ENCODE measurements around the gene SMARCE1. TPM values are rescaled to one million over a fixed set of nuclear protein-coding genes. Genes with fewer than 3 reads are reported as not detected.

Gene SMARCE1
- total and polyA plus RNA-seq, 9 of the 15 experiments (the other 6 are each of a cell fraction or from before 2014, with no cell fraction given): 64.1 to 142 (median 114) TPM

DNA sequence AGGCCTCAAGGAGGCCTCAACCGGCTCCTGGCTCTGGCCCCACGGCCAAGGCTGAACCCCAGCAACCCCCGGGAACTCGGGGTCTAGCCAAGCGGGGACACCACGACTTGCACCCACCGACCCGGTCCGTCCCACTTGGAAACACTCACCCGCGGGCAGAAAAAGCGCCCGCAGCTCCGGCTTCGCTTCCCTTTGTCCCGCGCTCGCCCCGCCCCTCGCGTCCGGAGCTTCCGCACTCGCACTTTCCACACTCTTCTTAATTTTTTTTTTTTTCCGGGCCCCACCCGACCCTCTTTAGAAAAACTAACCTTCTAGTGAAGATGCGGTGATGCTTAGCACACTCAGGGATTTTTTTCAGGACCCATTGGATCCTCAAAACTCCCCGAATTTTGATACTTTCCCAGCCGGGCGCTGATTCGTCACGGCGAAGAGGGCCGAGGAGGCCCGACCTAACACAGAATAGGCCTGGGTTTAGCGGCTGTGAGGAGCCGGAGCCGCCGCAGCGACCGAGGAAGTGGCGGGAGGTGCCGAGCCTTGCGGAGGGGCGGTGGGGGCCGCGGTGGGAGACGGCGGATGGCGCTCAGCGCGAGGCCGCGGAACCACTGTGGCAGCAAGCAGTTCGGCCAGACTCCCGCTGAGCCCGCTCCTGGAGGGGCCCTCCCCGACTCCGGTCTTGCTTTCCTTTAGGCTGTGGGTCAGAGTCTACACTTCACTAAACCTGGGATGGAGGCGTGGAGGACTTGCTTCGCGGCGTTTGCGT lies at the start of gene SMARCE1 (continued):
- TF ChIP-seq, protein P1, sequence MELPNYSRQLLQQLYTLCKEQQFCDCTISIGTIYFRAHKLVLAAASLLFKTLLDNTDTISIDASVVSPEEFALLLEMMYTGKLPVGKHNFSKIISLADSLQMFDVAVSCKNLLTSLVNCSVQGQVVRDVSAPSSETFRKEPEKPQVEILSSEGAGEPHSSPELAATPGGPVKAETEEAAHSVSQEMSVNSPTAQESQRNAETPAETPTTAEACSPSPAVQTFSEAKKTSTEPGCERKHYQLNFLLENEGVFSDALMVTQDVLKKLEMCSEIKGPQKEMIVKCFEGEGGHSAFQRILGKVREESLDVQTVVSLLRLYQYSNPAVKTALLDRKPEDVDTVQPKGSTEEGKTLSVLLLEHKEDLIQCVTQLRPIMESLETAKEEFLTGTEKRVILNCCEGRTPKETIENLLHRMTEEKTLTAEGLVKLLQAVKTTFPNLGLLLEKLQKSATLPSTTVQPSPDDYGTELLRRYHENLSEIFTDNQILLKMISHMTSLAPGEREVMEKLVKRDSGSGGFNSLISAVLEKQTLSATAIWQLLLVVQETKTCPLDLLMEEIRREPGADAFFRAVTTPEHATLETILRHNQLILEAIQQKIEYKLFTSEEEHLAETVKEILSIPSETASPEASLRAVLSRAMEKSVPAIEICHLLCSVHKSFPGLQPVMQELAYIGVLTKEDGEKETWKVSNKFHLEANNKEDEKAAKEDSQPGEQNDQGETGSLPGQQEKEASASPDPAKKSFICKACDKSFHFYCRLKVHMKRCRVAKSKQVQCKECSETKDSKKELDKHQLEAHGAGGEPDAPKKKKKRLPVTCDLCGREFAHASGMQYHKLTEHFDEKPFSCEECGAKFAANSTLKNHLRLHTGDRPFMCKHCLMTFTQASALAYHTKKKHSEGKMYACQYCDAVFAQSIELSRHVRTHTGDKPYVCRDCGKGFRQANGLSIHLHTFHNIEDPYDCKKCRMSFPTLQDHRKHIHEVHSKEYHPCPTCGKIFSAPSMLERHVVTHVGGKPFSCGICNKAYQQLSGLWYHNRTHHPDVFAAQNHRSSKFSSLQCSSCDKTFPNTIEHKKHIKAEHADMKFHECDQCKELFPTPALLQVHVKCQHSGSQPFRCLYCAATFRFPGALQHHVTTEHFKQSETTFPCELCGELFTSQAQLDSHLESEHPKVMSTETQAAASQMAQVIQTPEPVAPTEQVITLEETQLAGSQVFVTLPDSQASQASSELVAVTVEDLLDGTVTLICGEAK (IDR thresholded peaks at IDR 0.05): no peak
- TF ChIP-seq, protein P1 (CRISPR knock-in tag; IDR thresholded peaks at IDR 0.05): no peak
- peak; percentile 27; the same call in 1 of the 2 replicates for TF ChIP-seq RNF2 (IDR thresholded peaks at IDR 0.05)
- TF ChIP-seq DNMT1 (IDR thresholded peaks at IDR 0.05): 0 out of 2 replicates have a peak, but pooled peaks have one; percentile 51
- no peak for TF ChIP-seq CHD2 (IDR thresholded peaks at IDR 0.05; ENCODE audit: low read depth, low read length)
- TF ChIP-seq, protein P2, sequence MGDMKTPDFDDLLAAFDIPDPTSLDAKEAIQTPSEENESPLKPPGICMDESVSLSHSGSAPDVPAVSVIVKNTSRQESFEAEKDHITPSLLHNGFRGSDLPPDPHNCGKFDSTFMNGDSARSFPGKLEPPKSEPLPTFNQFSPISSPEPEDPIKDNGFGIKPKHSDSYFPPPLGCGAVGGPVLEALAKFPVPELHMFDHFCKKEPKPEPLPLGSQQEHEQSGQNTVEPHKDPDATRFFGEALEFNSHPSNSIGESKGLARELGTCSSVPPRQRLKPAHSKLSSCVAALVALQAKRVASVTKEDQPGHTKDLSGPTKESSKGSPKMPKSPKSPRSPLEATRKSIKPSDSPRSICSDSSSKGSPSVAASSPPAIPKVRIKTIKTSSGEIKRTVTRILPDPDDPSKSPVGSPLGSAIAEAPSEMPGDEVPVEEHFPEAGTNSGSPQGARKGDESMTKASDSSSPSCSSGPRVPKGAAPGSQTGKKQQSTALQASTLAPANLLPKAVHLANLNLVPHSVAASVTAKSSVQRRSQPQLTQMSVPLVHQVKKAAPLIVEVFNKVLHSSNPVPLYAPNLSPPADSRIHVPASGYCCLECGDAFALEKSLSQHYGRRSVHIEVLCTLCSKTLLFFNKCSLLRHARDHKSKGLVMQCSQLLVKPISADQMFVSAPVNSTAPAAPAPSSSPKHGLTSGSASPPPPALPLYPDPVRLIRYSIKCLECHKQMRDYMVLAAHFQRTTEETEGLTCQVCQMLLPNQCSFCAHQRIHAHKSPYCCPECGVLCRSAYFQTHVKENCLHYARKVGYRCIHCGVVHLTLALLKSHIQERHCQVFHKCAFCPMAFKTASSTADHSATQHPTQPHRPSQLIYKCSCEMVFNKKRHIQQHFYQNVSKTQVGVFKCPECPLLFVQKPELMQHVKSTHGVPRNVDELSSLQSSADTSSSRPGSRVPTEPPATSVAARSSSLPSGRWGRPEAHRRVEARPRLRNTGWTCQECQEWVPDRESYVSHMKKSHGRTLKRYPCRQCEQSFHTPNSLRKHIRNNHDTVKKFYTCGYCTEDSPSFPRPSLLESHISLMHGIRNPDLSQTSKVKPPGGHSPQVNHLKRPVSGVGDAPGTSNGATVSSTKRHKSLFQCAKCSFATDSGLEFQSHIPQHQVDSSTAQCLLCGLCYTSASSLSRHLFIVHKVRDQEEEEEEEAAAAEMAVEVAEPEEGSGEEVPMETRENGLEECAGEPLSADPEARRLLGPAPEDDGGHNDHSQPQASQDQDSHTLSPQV (IDR thresholded peaks at IDR 0.05): peak; percentile 37; the same call in 1 of the 2 replicates
- no peak for TF ChIP-seq NFIX (CRISPR knock-in tag; IDR thresholded peaks at IDR 0.05; ENCODE audit: low read depth)
- TF ChIP-seq, protein P3, sequence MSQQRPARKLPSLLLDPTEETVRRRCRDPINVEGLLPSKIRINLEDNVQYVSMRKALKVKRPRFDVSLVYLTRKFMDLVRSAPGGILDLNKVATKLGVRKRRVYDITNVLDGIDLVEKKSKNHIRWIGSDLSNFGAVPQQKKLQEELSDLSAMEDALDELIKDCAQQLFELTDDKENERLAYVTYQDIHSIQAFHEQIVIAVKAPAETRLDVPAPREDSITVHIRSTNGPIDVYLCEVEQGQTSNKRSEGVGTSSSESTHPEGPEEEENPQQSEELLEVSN (IDR thresholded peaks at IDR 0.05; ENCODE audit: borderline replicate concordance in 1 of 2, extremely low read depth in 1 of 2, insufficient read depth in 1 of 2, insufficient read length in 1 of 2, low read depth in 1 of 2, low read length in 1 of 2, poor library complexity in 1 of 2, severe bottlenecking in 1 of 2): peak in 1 of 2 experiments; percentile 45
